IMR-90 (cell line): ENCODE data around the gene ABCC10. TPM values are rescaled to one million over a fixed set of nuclear protein-coding genes. Genes with fewer than 3 reads are reported as not detected.

Experiments used
- ATAC-seq: fragments of 200-7000 bp; cut with Tn5 transposase; 2 replicates; pipeline ENCODE4 v1.9.1; 2020; ENCODE audit warnings: low read depth, mild to moderate bottlenecking, moderate library complexity
- BruUV-seq: library from RNA; stranded (reverse); fragments of 400-500 nt; replicated peaks from 2 replicates; lab custom pipeline; 2021; lab: Mats Ljungman, UMichigan
- CTCF ChIA-PET: fragments of 300-600 bp; formaldehyde crosslinking; extraction: SDS; loops from one replicate; lab custom pipeline; 2021; ENCODE audit warnings: antibody characterized with exemption; lab: Yijun Ruan, JAX
- POLR2A ChIA-PET: fragments of 300-600 bp; sonication (Branson Sonifier 250); formaldehyde crosslinking; loops from one replicate; lab custom pipeline; 2022; ENCODE audit warnings: antibody characterized with exemption; ENCODE audit not compliant: unreplicated experiment; lab: Charles Lee
- DNase-seq: peaks from one replicate; pipeline ENCODE4 v3.0.0; 2013
- H2AFZ ChIP-seq: replicated peaks from 2 replicates; pipeline ENCODE3; 2013; ENCODE audit warnings: low read length, mild to moderate bottlenecking; ENCODE audit not compliant: poor library complexity
- H2AK5ac ChIP-seq: 2 replicates; pipeline ENCODE4 v1.6.1; 2013; ENCODE audit warnings: low read depth, low read length, inconsistent platforms
- H2AK9ac ChIP-seq: replicated peaks from 2 replicates; pipeline ENCODE3; 2013; ENCODE audit warnings: mild to moderate bottlenecking, low read depth, low read length, moderate library complexity; ENCODE audit not compliant: poor library complexity
- H2BK120ac ChIP-seq: 2 replicates; pipeline ENCODE4 v1.6.1; 2013; ENCODE audit warnings: low read depth, low read length, inconsistent platforms
- H2BK15ac ChIP-seq: 3 replicates; pipeline ENCODE4 v1.6.1; 2013; ENCODE audit warnings: low read depth, low read length, inconsistent platforms
- H2BK20ac ChIP-seq: 2 replicates; pipeline ENCODE4 v1.6.1; 2013; ENCODE audit warnings: low read depth, mild to moderate bottlenecking, inconsistent platforms, low read length, moderate library complexity
- H2BK5ac ChIP-seq: 2 replicates; pipeline ENCODE4 v1.6.1; 2013; ENCODE audit warnings: mild to moderate bottlenecking, low read depth, low read length, inconsistent platforms; ENCODE audit not compliant: poor library complexity, severe bottlenecking
- H3K14ac ChIP-seq: replicated peaks from 2 replicates; pipeline ENCODE4 v1.6.1; 2013; ENCODE audit warnings: low read depth, low read length, inconsistent platforms
- H3K18ac ChIP-seq: 2 replicates; pipeline ENCODE4 v1.6.1; 2013; ENCODE audit warnings: low read depth, low read length, control low read depth
- H3K23ac ChIP-seq: 2 replicates; pipeline ENCODE4 v1.6.1; 2013; ENCODE audit warnings: low read depth, low read length, inconsistent platforms
- H3K27ac ChIP-seq: 2 replicates; pipeline ENCODE4 v1.5.1; 2013; ENCODE audit warnings: mild to moderate bottlenecking, control low read depth, low read length; ENCODE audit not compliant: insufficient read depth
- H3K27me3 ChIP-seq: 2 replicates; pipeline ENCODE4 v1.6.1; 2013; ENCODE audit warnings: low read length; ENCODE audit not compliant: control insufficient read depth, insufficient read depth
- H3K36me3 ChIP-seq: 2 replicates; pipeline ENCODE4 v1.6.1; 2013; ENCODE audit warnings: low read length, mixed read lengths; ENCODE audit not compliant: control insufficient read depth, insufficient read depth
- H3K4ac ChIP-seq: 2 replicates; pipeline ENCODE4 v1.6.1; 2013; ENCODE audit warnings: low read depth, low read length, inconsistent platforms
- H3K4me1 ChIP-seq: 2 replicates; pipeline ENCODE4 v1.6.1; 2013; ENCODE audit warnings: low read length, mixed read lengths; ENCODE audit not compliant: control insufficient read depth, insufficient read depth
- H3K4me2 ChIP-seq: 2 replicates; pipeline ENCODE4 v1.6.1; 2013; ENCODE audit warnings: low read depth, mild to moderate bottlenecking, control low read depth, low read length, moderate library complexity
- H3K4me3 ChIP-seq: 2 replicates; pipeline ENCODE4 v1.5.1; 2013; ENCODE audit warnings: low read depth, mild to moderate bottlenecking, control low read depth, low read length, moderate library complexity; ENCODE audit not compliant: insufficient read depth
- H3K56ac ChIP-seq: 2 replicates; pipeline ENCODE4 v1.6.1; 2013; ENCODE audit warnings: low read length, inconsistent platforms; ENCODE audit not compliant: insufficient read depth; ENCODE audit errors: extremely low read depth
- H3K79me1 ChIP-seq, 2 experiments: 2 replicates each; pipeline ENCODE4 v1.6.1; 2013; ENCODE audit warnings: low read length in 2 of 2, inconsistent platforms in 1 of 2, low read depth in 1 of 2
- H3K9ac ChIP-seq: 2 replicates; pipeline ENCODE4 v1.6.1; 2013; ENCODE audit warnings: low read depth, low read length, control low read depth
- H3K9me1 ChIP-seq: 2 replicates; pipeline ENCODE4 v1.6.1; 2013; ENCODE audit warnings: low read length, inconsistent platforms; ENCODE audit not compliant: insufficient read depth
- H3K9me3 ChIP-seq: 2 replicates; pipeline ENCODE4 v1.6.1; 2013; ENCODE audit warnings: low read length; ENCODE audit not compliant: control insufficient read depth, insufficient read depth
- H4K20me1 ChIP-seq: 2 replicates; pipeline ENCODE4 v1.6.1; 2013; ENCODE audit warnings: low read length, inconsistent platforms; ENCODE audit not compliant: insufficient read depth
- H4K5ac ChIP-seq: 2 replicates; pipeline ENCODE4 v1.6.1; 2013; ENCODE audit warnings: mild to moderate bottlenecking, low read depth, low read length, control low read depth
- H4K8ac ChIP-seq, 2 experiments: 2 replicates each; pipeline ENCODE4 v1.6.1; 2013; ENCODE audit warnings: low read depth in 2 of 2, low read length in 2 of 2, control low read depth in 1 of 2, inconsistent platforms in 1 of 2
- H4K91ac ChIP-seq: 2 replicates; pipeline ENCODE4 v1.6.1; 2013; ENCODE audit warnings: low read depth, low read length, inconsistent platforms; ENCODE audit not compliant: insufficient read depth
- BHLHE40 ChIP-seq: fragments of 150-350 bp; IDR thresholded peaks from 2 replicates; pipeline ENCODE4 v1.6.1; 2016; ENCODE audit warnings: mild to moderate bottlenecking, low read depth, low read length
- CEBPB ChIP-seq: IDR thresholded peaks from 2 replicates; pipeline ENCODE4 v1.6.1; 2012; ENCODE audit warnings: low read depth, low read length, improper control_type of control experiment
- CHD1 ChIP-seq: IDR thresholded peaks from 2 replicates; pipeline ENCODE4 v1.6.1; 2012; ENCODE audit warnings: low read depth, low read length, improper control_type of control experiment
- FOS ChIP-seq: fragments of 150-350 bp; IDR thresholded peaks from 2 replicates; pipeline ENCODE4 v1.6.1; 2016; ENCODE audit warnings: low read depth, low read length
- MAFK ChIP-seq: IDR thresholded peaks from 2 replicates; pipeline ENCODE4 v1.6.1; 2012; ENCODE audit warnings: low read depth, low read length, improper control_type of control experiment
- MAZ ChIP-seq: IDR thresholded peaks from 2 replicates; pipeline ENCODE4 v1.6.1; 2012; ENCODE audit warnings: low read depth, mild to moderate bottlenecking, low read length, improper control_type of control experiment, moderate library complexity, borderline replicate concordance
- MXI1 ChIP-seq: IDR thresholded peaks from 2 replicates; pipeline ENCODE4 v1.6.1; 2012; ENCODE audit warnings: low read depth, mild to moderate bottlenecking, low read length, moderate library complexity, borderline replicate concordance
- POLR2A ChIP-seq: IDR thresholded peaks from 2 replicates; pipeline ENCODE4 v1.6.1; 2012; ENCODE audit warnings: mild to moderate bottlenecking, low read depth, low read length
- RAD21 ChIP-seq: IDR thresholded peaks from 2 replicates; pipeline ENCODE4 v1.6.1; 2012; ENCODE audit warnings: low read length, improper control_type of control experiment
- RCOR1 ChIP-seq: IDR thresholded peaks from 2 replicates; pipeline ENCODE4 v1.6.1; 2012; ENCODE audit warnings: mild to moderate bottlenecking, low read length, improper control_type of control experiment; ENCODE audit not compliant: insufficient replicate concordance
- RFX5 ChIP-seq: IDR thresholded peaks from 2 replicates; pipeline ENCODE4 v1.8.0; 2012; ENCODE audit warnings: low read depth, mild to moderate bottlenecking, low read length, moderate library complexity
- SMC3 ChIP-seq: fragments of 150-350 bp; IDR thresholded peaks from 2 replicates; pipeline ENCODE4 v1.6.1; 2016; ENCODE audit warnings: low read depth, mild to moderate bottlenecking, antibody characterized with exemption, low read length, moderate library complexity
- WGBS, 2 experiments: methylation state at CpG; one replicate each; pipeline versions ENCODE4 v1.1.5 to v1.1.7; 2013; ENCODE audit warnings: missing lambda C conversion rate in 2 of 2; ENCODE audit not compliant: insufficient read length in 1 of 2; ENCODE audit errors: extremely low coverage in 2 of 2; 5-methylcytosine and 5-hydroxymethylcytosine counted together
- dilution Hi-C: fragments of 300-500 bp; cut with HindIII; formaldehyde crosslinking; loops from one replicate; pipeline ENCODE4 v1.14.3; 2018; ENCODE audit warnings: low sequenced_read_pairs; ENCODE audit not compliant: unreplicated experiment
- in situ Hi-C: fragments of 300-500 bp; cut with MboI; formaldehyde crosslinking; loops from 3 replicates; pipeline ENCODE4 v1.14.3; 2019; ENCODE audit warnings: low sequenced_read_pairs, inconsistent platforms, mixed read lengths
- intact Hi-C: fragments of 100-400 bp; cut with micrococcal nuclease; formaldehyde crosslinking; loops from 2 replicates; pipeline ENCODE4 v1.10.0; 2022
- polyA plus RNA-seq, 3 experiments: library from polyadenylated mRNA; depleted of rRNA; stranded (reverse); fragments of >200 nt; gene quantifications; 2 replicates each; pipeline ENCODE4 v1.2.3, GENCODE V29; 2012; ENCODE audit warnings: low replicate concordance in 1 of 3
- total RNA-seq: library from RNA; depleted of rRNA; stranded (reverse); fragments of >200 nt; gene quantifications from 2 replicates; pipeline ENCODE4 v1.2.3, GENCODE V29; 2012
- TF ChIP-seq, protein P1 (sequence below): fragments of 150-350 bp; IDR thresholded peaks from 2 replicates; pipeline ENCODE4 v1.6.1; 2016; ENCODE audit warnings: low read depth, mild to moderate bottlenecking, low read length, moderate library complexity, borderline replicate concordance
- TF ChIP-seq, protein P2 (sequence below): conservative IDR thresholded peaks from 2 replicates; pipeline ENCODE4 v1.5.1; 2012; ENCODE audit warnings: mild to moderate bottlenecking, low read depth, low read length, improper control_type of control experiment

Gene ABCC10
- total and polyA plus RNA-seq, 2 of the 4 experiments (the other 2 are of a cell fraction), result 7.0 to 26.3 TPM

DNA sequence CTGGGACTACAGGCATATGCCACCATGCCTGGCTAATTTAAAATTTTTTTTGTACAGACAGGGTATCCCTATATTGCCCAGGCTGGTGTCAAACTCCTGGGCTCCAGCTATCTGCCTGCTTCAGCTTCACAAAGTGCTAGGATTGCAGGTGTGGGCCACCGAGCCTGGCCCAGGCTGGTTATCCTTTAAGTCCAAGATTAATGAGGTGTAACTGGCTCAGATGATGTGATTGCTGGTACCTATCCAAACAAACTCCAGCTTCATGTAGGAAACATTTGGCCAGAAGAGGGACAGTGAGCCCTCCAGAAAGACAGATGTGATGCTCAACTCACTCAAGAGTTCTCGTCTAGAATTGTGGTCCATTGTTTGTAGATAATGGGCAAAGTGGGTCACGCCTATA is 48.7 kb upstream of the ABCC10 start:
- Histone ChIP-seq H4K91ac (no peak overlapping the region), H3K9me1 (peaks cover 2% of the 10 kb centered on the region; the same call in 1 of the 2 replicates), H3K36me3 (no peaks in the 10 kb centered on the region), H2AK9ac (no peak overlapping the region), H3K4me1 (peaks cover 2% of the 10 kb centered on the region), H2BK5ac (no peak overlapping the region), H3K4me3 (no peak overlapping the region), H3K18ac (no peak overlapping the region), H4K20me1 (no peaks in the 10 kb centered on the region), H4K8ac (no peak overlapping the region), H3K27me3 (peaks cover 12% of the 10 kb centered on the region), H2AFZ (no peak overlapping the region), H3K4ac (no peak overlapping the region), H3K79me1 (no peaks in the 10 kb centered on the region), H3K14ac (no peak overlapping the region), H3K4me2 (no peak overlapping the region), H3K9me3 (no peaks in the 10 kb centered on the region), H3K9ac (no peak overlapping the region), H2BK15ac (no peak overlapping the region), H4K5ac (no peak overlapping the region), H2AK5ac (no peak overlapping the region), H2BK120ac (no peak overlapping the region), H3K27ac (no peak overlapping the region), H2BK20ac (no peak overlapping the region), H3K23ac (no peak overlapping the region), H3K56ac (no peak overlapping the region)
- ChIA-PET CTCF (no interaction called here), POLR2A (no interaction called here)
- intact Hi-C loops, result no loop called here
- peak; percentile 3 for DNase-seq
- in situ Hi-C loops, result no loop called here
- dilution Hi-C loops, result no loop called here
- TF ChIP-seq CHD1 (no peak), POLR2A (no peak), MAFK (no peak), CEBPB (no peak), RAD21 (no peak), SMC3 (no peak), MXI1 (no peak), MAZ (no peak), RFX5 (no peak), FOS (no peak), RCOR1 (no peak), BHLHE40 (no peak)
- TF ChIP-seq, protein P1, sequence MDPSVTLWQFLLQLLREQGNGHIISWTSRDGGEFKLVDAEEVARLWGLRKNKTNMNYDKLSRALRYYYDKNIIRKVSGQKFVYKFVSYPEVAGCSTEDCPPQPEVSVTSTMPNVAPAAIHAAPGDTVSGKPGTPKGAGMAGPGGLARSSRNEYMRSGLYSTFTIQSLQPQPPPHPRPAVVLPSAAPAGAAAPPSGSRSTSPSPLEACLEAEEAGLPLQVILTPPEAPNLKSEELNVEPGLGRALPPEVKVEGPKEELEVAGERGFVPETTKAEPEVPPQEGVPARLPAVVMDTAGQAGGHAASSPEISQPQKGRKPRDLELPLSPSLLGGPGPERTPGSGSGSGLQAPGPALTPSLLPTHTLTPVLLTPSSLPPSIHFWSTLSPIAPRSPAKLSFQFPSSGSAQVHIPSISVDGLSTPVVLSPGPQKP, result no peak
- TF ChIP-seq, protein P2, sequence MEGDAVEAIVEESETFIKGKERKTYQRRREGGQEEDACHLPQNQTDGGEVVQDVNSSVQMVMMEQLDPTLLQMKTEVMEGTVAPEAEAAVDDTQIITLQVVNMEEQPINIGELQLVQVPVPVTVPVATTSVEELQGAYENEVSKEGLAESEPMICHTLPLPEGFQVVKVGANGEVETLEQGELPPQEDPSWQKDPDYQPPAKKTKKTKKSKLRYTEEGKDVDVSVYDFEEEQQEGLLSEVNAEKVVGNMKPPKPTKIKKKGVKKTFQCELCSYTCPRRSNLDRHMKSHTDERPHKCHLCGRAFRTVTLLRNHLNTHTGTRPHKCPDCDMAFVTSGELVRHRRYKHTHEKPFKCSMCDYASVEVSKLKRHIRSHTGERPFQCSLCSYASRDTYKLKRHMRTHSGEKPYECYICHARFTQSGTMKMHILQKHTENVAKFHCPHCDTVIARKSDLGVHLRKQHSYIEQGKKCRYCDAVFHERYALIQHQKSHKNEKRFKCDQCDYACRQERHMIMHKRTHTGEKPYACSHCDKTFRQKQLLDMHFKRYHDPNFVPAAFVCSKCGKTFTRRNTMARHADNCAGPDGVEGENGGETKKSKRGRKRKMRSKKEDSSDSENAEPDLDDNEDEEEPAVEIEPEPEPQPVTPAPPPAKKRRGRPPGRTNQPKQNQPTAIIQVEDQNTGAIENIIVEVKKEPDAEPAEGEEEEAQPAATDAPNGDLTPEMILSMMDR, result no peak
- ATAC-seq, result no peak
- no TSS peak for BruUV-seq
- 20% methylated on average over 1 of the region's 3 CpGs; no CpG with 5 or more reads in 1 of the 2 experiments for WGBS, 2 experiments
